Activated CD4-positive, alpha-beta T cell treated with anti-CD3 and anti-CD28 coated beads for 48 hours (primary cell): ENCODE data around the gene DNMBP.
A peak's percentile ranks its signal among the peaks of the same experiment; 100 is the strongest.
"Not testable (repeated sequence)": the region's sequence is repeated elsewhere in the genome, so short reads cannot be mapped to it uniquely, and the experiment has no call there.

Experiments used
- DNase-seq: peaks from one replicate; pipeline ENCODE4 v3.0.0-alpha.2; 2020

DNMBP gene

GRCh38 chr10:100019787-100020141 lies 10.0 kb upstream of the DNMBP start:
- no peak for DNase-seq

GRCh38 chr10:100014071-100014762 lies 4.5 kb upstream of the DNMBP start:
- DNase-seq, result no peak

- no peak for DNase-seq
Measured at GRCh38 chr10:100013621-100014020, 3.9 kb upstream of the DNMBP start.

- not testable (repeated sequence) for DNase-seq
Measured at GRCh38 chr10:100011906-100012305, 2.2 kb upstream of the DNMBP start.

- DNase-seq, result no peak
Measured at GRCh38 chr10:100009283-100009792, 409 bp downstream of the DNMBP start.

GRCh38 chr10:100008708-100009282 lies 952 bp downstream of the DNMBP start:
- no peak for DNase-seq

- no peak for DNase-seq
Measured at GRCh38 chr10:100008142-100008522, 1.6 kb downstream of the DNMBP start.

- DNase-seq, result no peak
Measured at GRCh38 chr10:100007231-100008141, 2.3 kb downstream of the DNMBP start.

- DNase-seq, result peak; percentile 24
Measured at GRCh38 chr10:100006243-100006886, 3.4 kb downstream of the DNMBP start.

- DNase-seq, result no peak
Measured at GRCh38 chr10:100004805-100005510, 4.8 kb downstream of the DNMBP start.

GRCh38 chr10:100000109-100000644 lies 9.6 kb downstream of the DNMBP start:
- DNase-seq, result no peak

- no peak for DNase-seq
Measured at GRCh38 chr10:99999319-100000108, 10.2 kb downstream of the DNMBP start.

GRCh38 chr10:99998889-99999288 lies 10.9 kb downstream of the DNMBP start:
- no peak for DNase-seq

- DNase-seq, result no peak
Measured at GRCh38 chr10:99996671-99997648, 12.8 kb downstream of the DNMBP start.

- no peak for DNase-seq
Measured at GRCh38 chr10:99995713-99996112, 14.0 kb downstream of the DNMBP start.

GRCh38 chr10:99995269-99995668 lies 14.5 kb downstream of the DNMBP start:
- DNase-seq, result no peak

GRCh38 chr10:99994801-99995200 lies 14.9 kb downstream of the DNMBP start:
- DNase-seq, result no peak

- DNase-seq, result peak; percentile 66
Measured at GRCh38 chr10:99993701-99994689, 15.8 kb downstream of the DNMBP start.

- DNase-seq, result not testable (repeated sequence)
Measured at GRCh38 chr10:99985637-99986036, 24.1 kb downstream of the DNMBP start.
